ENCODE results near the gene HTT.
A peak's percentile ranks its signal among the peaks of the same experiment; 100 is the strongest.

The HTT gene

GRCh38 chr4:3035249-3035648 is 39.2 kb upstream of the HTT start:
- TF ChIP-seq CTCF (conservative IDR thresholded peaks at IDR 0.05), result no peak
- no peak overlapping the region for H3K27ac ChIP-seq

GRCh38 chr4:3035674-3036073 is 38.8 kb upstream of the HTT start:
- no peak for TF ChIP-seq CTCF (conservative IDR thresholded peaks at IDR 0.05)
- no peak overlapping the region for H3K27ac ChIP-seq

- TF ChIP-seq CTCF (conservative IDR thresholded peaks at IDR 0.05), result no peak
- H3K27ac ChIP-seq, result no peak overlapping the region
Measured at GRCh38 chr4:3036131-3036952, 38.1 kb upstream of the HTT start.

GRCh38 chr4:3037957-3038461 is 36.5 kb upstream of the HTT start:
- H3K27ac ChIP-seq, result no peak overlapping the region

GRCh38 chr4:3039706-3040366 is 34.6 kb upstream of the HTT start:
- TF ChIP-seq CTCF (conservative IDR thresholded peaks at IDR 0.05), result no peak
- H3K27ac ChIP-seq, result no peak overlapping the region

More at GRCh38 chr4:3037957-3038461, 36.5 kb upstream of the HTT start:
- no peak for TF ChIP-seq CTCF (conservative IDR thresholded peaks at IDR 0.05)

GRCh38 chr4:3040452-3041191 is 33.9 kb upstream of the HTT start:
- peak overlapping the region; percentile 81 for H3K27ac ChIP-seq
- no peak for TF ChIP-seq CTCF (conservative IDR thresholded peaks at IDR 0.05)
